Measurements from ENCODE around the gene FGFRL1. TPM values are rescaled to one million over a fixed set of nuclear protein-coding genes. Genes with fewer than 3 reads are reported as not detected.

FGFRL1 gene
- total RNA-seq, 1 experiment from 2014 or later = 26.1 TPM

GRCh38 chr4:1042352-1043055 is 31.1 kb downstream of the FGFRL1 start:
- H3K4me2 ChIP-seq (ENCODE audit: insufficient read depth, insufficient read length, low read length) = no peak overlapping the region
- H2BK120ac ChIP-seq (ENCODE audit: low read depth, low read length, poor library complexity, severe bottlenecking) = no peak overlapping the region
- WGBS (ENCODE audit: extremely low coverage, insufficient read length, low lambda C conversion rate) = 100% methylated on average over 5 of the region's 17 CpGs

More at GRCh38 chr4:1042352-1043055, 31.1 kb downstream of the FGFRL1 start:
- Mint-ChIP-seq H3K4me3 (no peak overlapping the region), H3K36me3 (ENCODE audit: insufficient read depth in 1 of 3, low read depth in 3 of 3) (peaks cover 0 to 2% (median 0%) of the 10 kb centered on the region in 3 experiments; a peak in 2 of 7 replicates), H3K4me1 (peaks cover 6 to 24% of the 10 kb centered on the region in 2 experiments), H3K9me3 (no peaks in the 10 kb centered on the region; a peak in 3 of 5 replicates), H3K27ac (no peak overlapping the region), H3K27me3 (ENCODE audit: low read depth) (peaks cover 18% of the 10 kb centered on the region)
- Histone ChIP-seq H2AK5ac (ENCODE audit: insufficient read length, low read length) (no peak overlapping the region), H3K56ac (ENCODE audit: insufficient read length, low read depth, low read length) (no peak overlapping the region), H3K23me2 (ENCODE audit: insufficient read length, low read depth, low read length, poor library complexity, severe bottlenecking) (peaks cover 4% of the 10 kb centered on the region), H3K27me3 (ENCODE audit: insufficient read depth, low read length) (no peaks in the 10 kb centered on the region; the same call in 1 of the 2 replicates), H2AFZ (ENCODE audit: low read length) (no peak overlapping the region), H3K27ac (ENCODE audit: insufficient read length, low read depth, low read length) (no peak overlapping the region), H3K4ac (ENCODE audit: low read depth, low read length) (no peak overlapping the region), H3K23ac (ENCODE audit: insufficient read length, low read depth, low read length) (no peak overlapping the region), H3K9me3 (ENCODE audit: control insufficient read depth, low read depth, low read length) (no peaks in the 10 kb centered on the region), H3K79me1 (ENCODE audit: insufficient read depth, low read depth, low read length, poor library complexity, severe bottlenecking) (no peaks in the 10 kb centered on the region), H2BK15ac (ENCODE audit: low read depth, low read length) (no peak overlapping the region), H3T11ph (ENCODE audit: low read length) (no peak overlapping the region), H3K14ac (ENCODE audit: insufficient read depth, low read length) (no peak overlapping the region), H4K91ac (ENCODE audit: insufficient read length, low read depth, low read length) (no peak overlapping the region), H2BK20ac (ENCODE audit: low read depth, low read length, poor library complexity, severe bottlenecking) (no peak overlapping the region), H3K18ac (ENCODE audit: insufficient read length, low read depth, low read length) (no peak overlapping the region), H3K79me2 (ENCODE audit: insufficient read depth, low read length) (no peaks in the 10 kb centered on the region), H3K4me1 (ENCODE audit: insufficient read depth, low read length) (no peaks in the 10 kb centered on the region; the same call in 1 of the 2 replicates), H4K5ac (ENCODE audit: insufficient read length, low read depth, low read length) (no peak overlapping the region), H4K8ac (replicated peaks; ENCODE audit: insufficient read length, low read depth, low read length) (no peak overlapping the region), H3K9ac (ENCODE audit: extremely low read depth, insufficient read length, low read length) (no peak overlapping the region), H4K20me1 (ENCODE audit: control insufficient read depth, insufficient read depth, insufficient read length) (no peaks in the 10 kb centered on the region), H2BK5ac (ENCODE audit: insufficient read length, low read length) (no peak overlapping the region), H2BK12ac (ENCODE audit: insufficient read length, low read depth, low read length) (no peak overlapping the region)
- TF ChIP-seq, protein P1, sequence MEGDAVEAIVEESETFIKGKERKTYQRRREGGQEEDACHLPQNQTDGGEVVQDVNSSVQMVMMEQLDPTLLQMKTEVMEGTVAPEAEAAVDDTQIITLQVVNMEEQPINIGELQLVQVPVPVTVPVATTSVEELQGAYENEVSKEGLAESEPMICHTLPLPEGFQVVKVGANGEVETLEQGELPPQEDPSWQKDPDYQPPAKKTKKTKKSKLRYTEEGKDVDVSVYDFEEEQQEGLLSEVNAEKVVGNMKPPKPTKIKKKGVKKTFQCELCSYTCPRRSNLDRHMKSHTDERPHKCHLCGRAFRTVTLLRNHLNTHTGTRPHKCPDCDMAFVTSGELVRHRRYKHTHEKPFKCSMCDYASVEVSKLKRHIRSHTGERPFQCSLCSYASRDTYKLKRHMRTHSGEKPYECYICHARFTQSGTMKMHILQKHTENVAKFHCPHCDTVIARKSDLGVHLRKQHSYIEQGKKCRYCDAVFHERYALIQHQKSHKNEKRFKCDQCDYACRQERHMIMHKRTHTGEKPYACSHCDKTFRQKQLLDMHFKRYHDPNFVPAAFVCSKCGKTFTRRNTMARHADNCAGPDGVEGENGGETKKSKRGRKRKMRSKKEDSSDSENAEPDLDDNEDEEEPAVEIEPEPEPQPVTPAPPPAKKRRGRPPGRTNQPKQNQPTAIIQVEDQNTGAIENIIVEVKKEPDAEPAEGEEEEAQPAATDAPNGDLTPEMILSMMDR (conservative IDR thresholded peaks at IDR 0.05) = no peak
- no peak for DNase-seq

Data from H9 (cell line).